ENCODE data around the gene MIF4GD.

Gene MIF4GD

GRCh38 chr17:75241996-75242460 is 29.0 kb downstream of the MIF4GD start:
- no peak overlapping the region for H3K27ac ChIP-seq
- TF ChIP-seq, protein P1, sequence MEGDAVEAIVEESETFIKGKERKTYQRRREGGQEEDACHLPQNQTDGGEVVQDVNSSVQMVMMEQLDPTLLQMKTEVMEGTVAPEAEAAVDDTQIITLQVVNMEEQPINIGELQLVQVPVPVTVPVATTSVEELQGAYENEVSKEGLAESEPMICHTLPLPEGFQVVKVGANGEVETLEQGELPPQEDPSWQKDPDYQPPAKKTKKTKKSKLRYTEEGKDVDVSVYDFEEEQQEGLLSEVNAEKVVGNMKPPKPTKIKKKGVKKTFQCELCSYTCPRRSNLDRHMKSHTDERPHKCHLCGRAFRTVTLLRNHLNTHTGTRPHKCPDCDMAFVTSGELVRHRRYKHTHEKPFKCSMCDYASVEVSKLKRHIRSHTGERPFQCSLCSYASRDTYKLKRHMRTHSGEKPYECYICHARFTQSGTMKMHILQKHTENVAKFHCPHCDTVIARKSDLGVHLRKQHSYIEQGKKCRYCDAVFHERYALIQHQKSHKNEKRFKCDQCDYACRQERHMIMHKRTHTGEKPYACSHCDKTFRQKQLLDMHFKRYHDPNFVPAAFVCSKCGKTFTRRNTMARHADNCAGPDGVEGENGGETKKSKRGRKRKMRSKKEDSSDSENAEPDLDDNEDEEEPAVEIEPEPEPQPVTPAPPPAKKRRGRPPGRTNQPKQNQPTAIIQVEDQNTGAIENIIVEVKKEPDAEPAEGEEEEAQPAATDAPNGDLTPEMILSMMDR (conservative IDR thresholded peaks at IDR 0.05), result no peak
- no peak for TF ChIP-seq ZFX (IDR thresholded peaks at IDR 0.05)

GRCh38 chr17:75241502-75241901 is 29.5 kb downstream of the MIF4GD start:
- TF ChIP-seq, protein P1 (conservative IDR thresholded peaks at IDR 0.05), result no peak
- no peak for TF ChIP-seq ZFX (IDR thresholded peaks at IDR 0.05)
- H3K27ac ChIP-seq, result no peak overlapping the region

GRCh38 chr17:75241143-75241430 is 29.9 kb downstream of the MIF4GD start:
- no peak overlapping the region for H3K27ac ChIP-seq
- TF ChIP-seq, protein P1 (conservative IDR thresholded peaks at IDR 0.05), result no peak
- no peak for TF ChIP-seq ZFX (IDR thresholded peaks at IDR 0.05)

GRCh38 chr17:75240394-75241142 is 30.5 kb downstream of the MIF4GD start:
- H3K27ac ChIP-seq, result no peak overlapping the region
- TF ChIP-seq, protein P1 (conservative IDR thresholded peaks at IDR 0.05), result peak; percentile 70
- no peak for TF ChIP-seq ZFX (IDR thresholded peaks at IDR 0.05)

GRCh38 chr17:75239778-75240393 is 31.1 kb downstream of the MIF4GD start:
- H3K27ac ChIP-seq, result no peak overlapping the region
- TF ChIP-seq, protein P1 (conservative IDR thresholded peaks at IDR 0.05), result no peak
- TF ChIP-seq ZFX (IDR thresholded peaks at IDR 0.05), result no peak

- no peak overlapping the region for H3K27ac ChIP-seq
- TF ChIP-seq ZFX (IDR thresholded peaks at IDR 0.05), result no peak
- TF ChIP-seq, protein P1 (conservative IDR thresholded peaks at IDR 0.05), result no peak
Measured at GRCh38 chr17:75239214-75239613, 31.8 kb downstream of the MIF4GD start.

GRCh38 chr17:75238684-75239191 is 32.3 kb downstream of the MIF4GD start:
- no peak overlapping the region for H3K27ac ChIP-seq
- TF ChIP-seq ZFX (IDR thresholded peaks at IDR 0.05), result no peak
- TF ChIP-seq, protein P1 (conservative IDR thresholded peaks at IDR 0.05), result peak; percentile 94

All from C4-2B (cell line).